ENCODE measurements around the gene PHTF1. TPM values are rescaled to one million over a fixed set of nuclear protein-coding genes. Genes with fewer than 3 reads are reported as not detected.

The PHTF1 gene
- total and polyA plus RNA-seq, 7 donors: 2.4 to 22.7 (median 11.9) TPM

DNA sequence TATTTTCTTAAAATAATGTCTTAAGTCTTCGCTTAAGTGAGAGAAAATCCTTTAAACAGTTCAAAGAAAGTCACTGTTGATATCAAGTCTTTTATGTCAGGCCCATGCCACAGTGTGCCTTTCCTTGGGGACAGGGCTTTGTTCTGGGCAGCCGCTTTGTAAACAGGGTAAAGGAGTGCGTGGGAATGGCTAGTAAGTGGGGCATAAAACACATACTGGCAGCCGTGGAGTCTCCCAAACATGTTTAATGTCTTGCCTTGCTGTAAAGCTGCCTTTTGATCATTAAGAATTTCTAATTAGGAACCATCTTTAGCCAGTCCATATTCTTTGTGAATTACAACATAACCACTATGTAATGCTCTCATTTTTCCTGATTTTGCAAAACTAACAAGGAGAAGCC lies 99.7 kb downstream of the PHTF1 start:
- TF ChIP-seq POLR2AphosphoS5 (IDR thresholded peaks at IDR 0.05) (peak in 1 of 4 donors; percentile 38), EP300 (IDR thresholded peaks at IDR 0.05) (no peak), POLR2A (IDR thresholded peaks at IDR 0.05) (no peak)
- peak overlapping the region in 3 of 4 donors; percentile 38 to 61 (median 49) for H3K27ac ChIP-seq

DNA sequence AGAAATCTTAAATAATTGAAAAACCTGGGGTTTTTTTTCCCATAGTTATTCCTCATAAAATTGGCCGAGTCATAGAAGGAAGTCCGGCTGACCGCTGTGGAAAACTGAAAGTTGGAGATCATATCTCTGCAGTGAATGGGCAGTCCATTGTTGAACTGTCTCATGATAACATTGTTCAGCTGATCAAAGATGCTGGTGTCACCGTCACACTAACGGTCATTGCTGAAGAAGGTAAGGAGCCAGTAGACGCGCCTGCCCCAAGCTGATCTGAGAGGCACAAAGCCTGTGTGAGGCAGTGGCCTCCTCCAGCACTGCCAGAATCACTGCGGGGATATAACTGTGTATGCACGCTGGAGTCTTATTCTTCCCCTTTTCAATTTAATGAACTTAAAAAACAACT lies 100.3 kb downstream of the PHTF1 start:
- Histone ChIP-seq H3K27me3 (no peaks in the 10 kb centered on the region), H3K4me3 (no peak overlapping the region), H3K36me3 (peaks cover 0 to 4% (median 0%) of the 10 kb centered on the region in 4 donors), H3K9me3 (no peaks in the 10 kb centered on the region), H3K27ac (peak overlapping the region in 3 of 4 donors; percentile 38 to 61 (median 49)), H3K4me1 (peaks cover 0 to 75% (median 38%) of the 10 kb centered on the region in 4 donors)
- no peak for DNase-seq
- TF ChIP-seq EP300 (IDR thresholded peaks at IDR 0.05) (no peak), POLR2A (IDR thresholded peaks at IDR 0.05) (no peak), POLR2AphosphoS5 (IDR thresholded peaks at IDR 0.05) (no peak)
- TF ChIP-seq, protein P1, sequence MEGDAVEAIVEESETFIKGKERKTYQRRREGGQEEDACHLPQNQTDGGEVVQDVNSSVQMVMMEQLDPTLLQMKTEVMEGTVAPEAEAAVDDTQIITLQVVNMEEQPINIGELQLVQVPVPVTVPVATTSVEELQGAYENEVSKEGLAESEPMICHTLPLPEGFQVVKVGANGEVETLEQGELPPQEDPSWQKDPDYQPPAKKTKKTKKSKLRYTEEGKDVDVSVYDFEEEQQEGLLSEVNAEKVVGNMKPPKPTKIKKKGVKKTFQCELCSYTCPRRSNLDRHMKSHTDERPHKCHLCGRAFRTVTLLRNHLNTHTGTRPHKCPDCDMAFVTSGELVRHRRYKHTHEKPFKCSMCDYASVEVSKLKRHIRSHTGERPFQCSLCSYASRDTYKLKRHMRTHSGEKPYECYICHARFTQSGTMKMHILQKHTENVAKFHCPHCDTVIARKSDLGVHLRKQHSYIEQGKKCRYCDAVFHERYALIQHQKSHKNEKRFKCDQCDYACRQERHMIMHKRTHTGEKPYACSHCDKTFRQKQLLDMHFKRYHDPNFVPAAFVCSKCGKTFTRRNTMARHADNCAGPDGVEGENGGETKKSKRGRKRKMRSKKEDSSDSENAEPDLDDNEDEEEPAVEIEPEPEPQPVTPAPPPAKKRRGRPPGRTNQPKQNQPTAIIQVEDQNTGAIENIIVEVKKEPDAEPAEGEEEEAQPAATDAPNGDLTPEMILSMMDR (IDR thresholded peaks at IDR 0.05): no peak
- WGBS, 2 donors: 93 to 96% methylated on average over 9 of the region's 9 CpGs
- intact Hi-C loops (cut with DNase I): no loop called here

More for the DNA sequence above, 99.7 kb downstream of the PHTF1 start:
- Histone ChIP-seq H3K9me3 (no peaks in the 10 kb centered on the region), H3K4me3 (no peak overlapping the region), H3K27me3 (no peaks in the 10 kb centered on the region), H3K36me3 (no peaks in the 10 kb centered on the region), H3K4me1 (peaks cover 0 to 78% (median 38%) of the 10 kb centered on the region in 4 donors)
- WGBS, 2 donors: 91% methylated on average over 4 of the region's 4 CpGs
- intact Hi-C loops (cut with DNase I): no loop called here
- DNase-seq: no peak

DNA sequence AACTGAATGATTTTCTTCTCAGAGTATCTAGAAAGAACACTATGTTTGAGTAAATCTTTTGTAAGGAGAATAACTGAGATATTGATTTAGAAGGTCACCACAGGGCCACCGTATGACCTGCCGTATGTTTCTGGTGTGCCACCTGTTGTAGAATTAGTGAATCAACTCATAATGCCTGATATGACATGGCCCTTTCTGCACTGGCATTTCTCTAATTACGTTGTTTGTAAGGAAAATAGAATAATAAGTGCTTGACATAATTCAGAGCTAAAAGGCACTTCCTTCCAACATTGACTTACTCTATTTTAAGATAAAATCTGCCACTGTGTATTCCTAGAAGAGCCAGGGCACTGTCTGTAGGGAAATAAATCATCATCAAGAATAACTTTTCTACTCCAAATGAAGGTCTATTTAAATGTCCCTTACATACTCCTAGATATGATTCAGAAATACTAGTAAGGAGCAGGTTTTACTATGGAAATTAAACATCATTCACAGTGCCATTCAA lies 101.7 kb downstream of the PHTF1 start:
- H3K9me3 ChIP-seq: no peaks in the 10 kb centered on the region
- no peak overlapping the region for H3K4me3 ChIP-seq
- no peak for TF ChIP-seq POLR2AphosphoS5 (IDR thresholded peaks at IDR 0.05)
- TF ChIP-seq POLR2A (IDR thresholded peaks at IDR 0.05): no peak
- TF ChIP-seq, protein P1 (IDR thresholded peaks at IDR 0.05): no peak
- no peak for TF ChIP-seq EP300 (IDR thresholded peaks at IDR 0.05)
- H3K27ac ChIP-seq: peak overlapping the region in 2 of 4 donors; percentile 41 to 56
- no peaks in the 10 kb centered on the region for H3K27me3 ChIP-seq
- peaks cover 0 to 61% (median 28%) of the 10 kb centered on the region in 4 donors for H3K4me1 ChIP-seq
- WGBS, 2 donors: 89 to 91% methylated on average over 3 of the region's 3 CpGs
- DNase-seq: no peak
- intact Hi-C loops (cut with DNase I): no loop called here
- H3K36me3 ChIP-seq: peaks cover 0 to 7% (median 0%) of the 10 kb centered on the region in 4 donors

DNA sequence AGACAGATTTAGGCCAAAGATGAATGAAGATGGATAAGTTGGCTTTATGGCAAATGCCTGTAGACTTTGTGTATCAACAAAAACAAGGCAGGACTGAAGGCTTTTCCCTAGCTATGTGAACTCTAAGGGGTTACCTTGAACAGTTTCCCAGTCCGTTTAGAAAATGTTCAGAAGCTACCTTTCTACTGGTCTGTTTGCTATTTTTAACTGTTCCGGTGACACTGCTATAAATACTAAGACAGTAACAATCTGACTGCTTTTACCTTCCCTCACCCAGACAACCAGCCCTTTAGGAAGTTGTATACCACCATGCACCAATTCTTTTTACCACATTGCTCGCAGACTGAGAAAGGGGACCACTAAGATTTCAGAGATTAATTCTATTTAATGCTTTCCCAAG lies 102.2 kb downstream of the PHTF1 start:
- TF ChIP-seq, protein P1 (IDR thresholded peaks at IDR 0.05): no peak
- TF ChIP-seq POLR2AphosphoS5 (IDR thresholded peaks at IDR 0.05) (no peak), EP300 (IDR thresholded peaks at IDR 0.05) (no peak), POLR2A (IDR thresholded peaks at IDR 0.05) (no peak)
- intact Hi-C loops (cut with DNase I): no loop called here
- peak overlapping the region in 2 of 4 donors; percentile 41 to 56 for H3K27ac ChIP-seq

DNA sequence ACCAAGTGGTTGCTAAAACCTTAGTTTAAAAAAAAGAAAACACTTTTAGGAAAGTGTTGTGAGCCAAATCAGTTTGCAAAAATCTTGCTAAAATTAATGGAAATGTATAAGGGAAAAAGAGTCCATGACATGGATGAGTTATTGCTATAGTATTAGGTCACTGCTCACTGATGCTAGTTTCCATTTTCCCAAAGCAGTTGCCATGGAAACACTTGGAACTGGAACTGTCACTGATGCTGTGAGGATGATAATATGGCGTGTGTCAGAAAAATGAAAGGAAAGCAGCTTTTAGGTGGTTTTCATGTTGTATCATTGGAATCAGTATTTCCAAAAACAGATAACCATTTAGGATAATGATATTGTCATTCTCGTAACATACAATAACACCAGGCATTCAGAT lies 104.4 kb downstream of the PHTF1 start:
- Histone ChIP-seq H3K27me3 (no peaks in the 10 kb centered on the region), H3K36me3 (peaks cover 0 to 7% (median 0%) of the 10 kb centered on the region in 4 donors), H3K9me3 (no peaks in the 10 kb centered on the region), H3K27ac (no peak overlapping the region), H3K4me3 (no peak overlapping the region), H3K4me1 (peaks cover 0 to 35% (median 21%) of the 10 kb centered on the region in 4 donors)
- intact Hi-C loops (cut with DNase I): no loop called here
- WGBS, 2 donors: 93 to 97% methylated on average over 2 of the region's 2 CpGs
- TF ChIP-seq POLR2AphosphoS5 (IDR thresholded peaks at IDR 0.05) (no peak), EP300 (IDR thresholded peaks at IDR 0.05) (no peak), POLR2A (IDR thresholded peaks at IDR 0.05) (no peak)
- TF ChIP-seq, protein P1 (IDR thresholded peaks at IDR 0.05): no peak
- DNase-seq: no peak

More for the DNA sequence above, 102.2 kb downstream of the PHTF1 start:
- peaks cover 0 to 7% (median 0%) of the 10 kb centered on the region in 4 donors for H3K36me3 ChIP-seq
- H3K27me3 ChIP-seq: no peaks in the 10 kb centered on the region
- 74 to 95% methylated on average over 3 of the region's 3 CpGs for WGBS, 2 donors
- DNase-seq: no peak
- H3K4me3 ChIP-seq: no peak overlapping the region
- H3K9me3 ChIP-seq: no peaks in the 10 kb centered on the region
- H3K4me1 ChIP-seq: peaks cover 0 to 56% (median 24%) of the 10 kb centered on the region in 4 donors
